Ascending aorta (tissue), 2 donors: Measurements from ENCODE around the gene CHST10. TPM values are rescaled to one million over a fixed set of nuclear protein-coding genes. Genes with fewer than 3 reads are reported as not detected.
"Not testable (repeated sequence)": the region's sequence is repeated elsewhere in the genome, so short reads cannot be mapped to it uniquely, and the experiment has no call there.

Experiments
- DNase-seq, 2 donors: peaks; one replicate each; pipeline ENCODE4 v3.0.0-alpha.2; 2019; ENCODE audit warnings: low spot score in 2 of 2
- H3K27ac ChIP-seq, 2 donors: fragments of 200-600 bp; sonication (generic); one replicate each; pipeline ENCODE4 v1.5.1; 2016 to 2017; ENCODE audit warnings: mild to moderate bottlenecking in 1 of 2
- H3K27me3 ChIP-seq: fragments of 200-600 bp; sonication (generic); one replicate; pipeline ENCODE4 v1.5.1; 2017
- H3K36me3 ChIP-seq, 2 donors: fragments of 200-600 bp; sonication (generic); one replicate each; pipeline ENCODE4 v1.5.1; 2016
- H3K4me1 ChIP-seq, 2 donors: fragments of 200-600 bp; sonication (generic); one replicate each; pipeline ENCODE4 v1.5.1; 2016 to 2017; ENCODE audit warnings: mild to moderate bottlenecking in 1 of 2
- H3K4me3 ChIP-seq, 2 donors: fragments of 200-600 bp; sonication (generic); one replicate each; pipeline ENCODE4 v1.5.1; 2016 to 2017; ENCODE audit warnings: mild to moderate bottlenecking in 1 of 2
- H3K9me3 ChIP-seq, 2 donors: fragments of 200-600 bp; sonication (generic); one replicate each; pipeline ENCODE4 v1.5.1; 2016
- CTCF ChIP-seq, 3 experiments: fragments of 200-600 bp in 2 of 3; fragments of 450-650 bp in 1 of 3; sonication (generic) in 2 of 3; IDR thresholded peaks; one replicate each; pipeline ENCODE4 v1.5.1; 2016 to 2019; ENCODE audit warnings: antibody characterized with exemption in 3 of 3, mild to moderate bottlenecking in 1 of 3, moderate library complexity in 1 of 3
- intact Hi-C: fragments of 100-400 bp; cut with DNase I; formaldehyde crosslinking; loops from one replicate; pipeline ENCODE4 v1.15.1; 2023
- total RNA-seq: library from RNA; depleted of rRNA; stranded (reverse); fragments of >200 nt; gene quantifications from one replicate; pipeline ENCODE4 v1.1.0, GENCODE V29; 2016

CHST10 gene
- total RNA-seq, 1 donor from 2014 or later = 4.9 TPM

GRCh38 chr2:100365434-100365833 lies 52.0 kb downstream of the CHST10 start:
- no peak for TF ChIP-seq CTCF (IDR thresholded peaks at IDR 0.05)
- H3K9me3 ChIP-seq = peaks cover 4 to 5% of the 10 kb centered on the region in 2 donors
- no peak for DNase-seq
- no peak overlapping the region for H3K27ac ChIP-seq
- H3K4me3 ChIP-seq = no peak overlapping the region
- H3K36me3 ChIP-seq = no peaks in the 10 kb centered on the region
- intact Hi-C loops = no loop called here
- H3K27me3 ChIP-seq = no peaks in the 10 kb centered on the region
- H3K4me1 ChIP-seq = no peaks in the 10 kb centered on the region

GRCh38 chr2:100362269-100362668 lies 55.2 kb downstream of the CHST10 start:
- DNase-seq, H3K9me3 ChIP-seq, H3K4me1 ChIP-seq, intact Hi-C loops, H3K27me3 ChIP-seq, H3K27ac ChIP-seq, H3K4me3 ChIP-seq, H3K36me3 ChIP-seq: not testable (repeated sequence)

- no peak for TF ChIP-seq CTCF (IDR thresholded peaks at IDR 0.05)
These were observed 57.9 kb downstream of the CHST10 start for GRCh38 chr2:100359576-100359975.

GRCh38 chr2:100358554-100358953 lies 58.9 kb downstream of the CHST10 start:
- no peak overlapping the region for H3K27ac ChIP-seq
- DNase-seq = no peak
- intact Hi-C loops = no loop called here
- no peaks in the 10 kb centered on the region for H3K9me3 ChIP-seq
- no peak overlapping the region for H3K4me3 ChIP-seq
- TF ChIP-seq CTCF (IDR thresholded peaks at IDR 0.05) = no peak
- no peaks in the 10 kb centered on the region for H3K36me3 ChIP-seq
- H3K27me3 ChIP-seq = no peaks in the 10 kb centered on the region
- H3K4me1 ChIP-seq = no peaks in the 10 kb centered on the region

More at GRCh38 chr2:100359576-100359975, 57.9 kb downstream of the CHST10 start:
- intact Hi-C loops = no loop called here
- no peaks in the 10 kb centered on the region for H3K36me3 ChIP-seq
- no peaks in the 10 kb centered on the region for H3K9me3 ChIP-seq
- H3K27ac ChIP-seq = no peak overlapping the region
- no peaks in the 10 kb centered on the region for H3K4me1 ChIP-seq
- no peak for DNase-seq
- no peaks in the 10 kb centered on the region for H3K27me3 ChIP-seq
- no peak overlapping the region for H3K4me3 ChIP-seq

- no peak for TF ChIP-seq CTCF (IDR thresholded peaks at IDR 0.05)
- intact Hi-C loops = no loop called here
- Histone ChIP-seq H3K9me3 (no peaks in the 10 kb centered on the region), H3K36me3 (no peaks in the 10 kb centered on the region), H3K27me3 (no peaks in the 10 kb centered on the region), H3K4me3 (no peak overlapping the region), H3K27ac (no peak overlapping the region), H3K4me1 (no peaks in the 10 kb centered on the region)
- DNase-seq = no peak
These were observed 64.9 kb downstream of the CHST10 start for GRCh38 chr2:100352521-100352920.

- H3K36me3 ChIP-seq = no peaks in the 10 kb centered on the region
- H3K4me3 ChIP-seq = no peak overlapping the region
- no peaks in the 10 kb centered on the region for H3K4me1 ChIP-seq
- H3K27ac ChIP-seq = no peak overlapping the region
- TF ChIP-seq CTCF (IDR thresholded peaks at IDR 0.05) = no peak
- intact Hi-C loops = no loop called here
- H3K27me3 ChIP-seq = no peaks in the 10 kb centered on the region
- H3K9me3 ChIP-seq = no peaks in the 10 kb centered on the region
- DNase-seq = no peak
These were observed 66.7 kb downstream of the CHST10 start for GRCh38 chr2:100350661-100351185.

- DNase-seq, H3K4me1 ChIP-seq, H3K9me3 ChIP-seq, H3K4me3 ChIP-seq, H3K27ac ChIP-seq, H3K27me3 ChIP-seq, H3K36me3 ChIP-seq, intact Hi-C loops: not testable (repeated sequence)
These were observed 72.3 kb downstream of the CHST10 start for GRCh38 chr2:100345144-100345543.
